BJ (cell line): ENCODE data around the gene ZFP36L2. TPM values are rescaled to one million over a fixed set of nuclear protein-coding genes. Genes with fewer than 3 reads are reported as not detected.

Source experiments
- CTCF ChIA-PET: fragments of 350-600 bp; formaldehyde crosslinking; extraction: SDS; loops from one replicate; lab custom pipeline; 2021; ENCODE audit warnings: antibody characterized with exemption, inconsistent platforms; lab: Yijun Ruan, JAX
- POLR2A ChIA-PET: fragments of 300-600 bp; sonication (Branson Sonifier 250); formaldehyde crosslinking; extraction: SDS; loops from one replicate; lab custom pipeline; 2021; ENCODE audit warnings: antibody characterized with exemption; lab: Charles Lee
- DNase-seq: peaks from one replicate; pipeline ENCODE4 v3.0.0-alpha.2; 2011; ENCODE audit warnings: low read depth
- H3K27me3 ChIP-seq: 2 replicates; pipeline ENCODE4 v1.6.0; 2011; ENCODE audit warnings: low read length; ENCODE audit not compliant: control insufficient read depth, insufficient read depth
- H3K36me3 ChIP-seq: 2 replicates; pipeline ENCODE4 v1.5.1; 2011; ENCODE audit warnings: low read length; ENCODE audit not compliant: control insufficient read depth, insufficient read depth
- H3K4me3 ChIP-seq: 2 replicates; pipeline ENCODE4 v1.5.1; 2011; ENCODE audit warnings: low read depth, mild to moderate bottlenecking, control low read depth, low read length
- polyA plus RNA-seq: library from polyadenylated mRNA; depleted of rRNA; stranded (reverse); fragments of >200 nt; gene quantifications from 2 replicates; pipeline ENCODE4 v1.2.3, GENCODE V29; 2011
- TF ChIP-seq, protein P1 (sequence below): IDR thresholded peaks from 2 replicates; pipeline ENCODE4 v1.5.1; 2011; ENCODE audit warnings: low read depth, mild to moderate bottlenecking, control low read depth, inconsistent platforms, low read length, moderate library complexity; ENCODE audit not compliant: insufficient read depth

The ZFP36L2 gene
- polyA plus RNA-seq, 1 experiment = 4.0 TPM

DNA sequence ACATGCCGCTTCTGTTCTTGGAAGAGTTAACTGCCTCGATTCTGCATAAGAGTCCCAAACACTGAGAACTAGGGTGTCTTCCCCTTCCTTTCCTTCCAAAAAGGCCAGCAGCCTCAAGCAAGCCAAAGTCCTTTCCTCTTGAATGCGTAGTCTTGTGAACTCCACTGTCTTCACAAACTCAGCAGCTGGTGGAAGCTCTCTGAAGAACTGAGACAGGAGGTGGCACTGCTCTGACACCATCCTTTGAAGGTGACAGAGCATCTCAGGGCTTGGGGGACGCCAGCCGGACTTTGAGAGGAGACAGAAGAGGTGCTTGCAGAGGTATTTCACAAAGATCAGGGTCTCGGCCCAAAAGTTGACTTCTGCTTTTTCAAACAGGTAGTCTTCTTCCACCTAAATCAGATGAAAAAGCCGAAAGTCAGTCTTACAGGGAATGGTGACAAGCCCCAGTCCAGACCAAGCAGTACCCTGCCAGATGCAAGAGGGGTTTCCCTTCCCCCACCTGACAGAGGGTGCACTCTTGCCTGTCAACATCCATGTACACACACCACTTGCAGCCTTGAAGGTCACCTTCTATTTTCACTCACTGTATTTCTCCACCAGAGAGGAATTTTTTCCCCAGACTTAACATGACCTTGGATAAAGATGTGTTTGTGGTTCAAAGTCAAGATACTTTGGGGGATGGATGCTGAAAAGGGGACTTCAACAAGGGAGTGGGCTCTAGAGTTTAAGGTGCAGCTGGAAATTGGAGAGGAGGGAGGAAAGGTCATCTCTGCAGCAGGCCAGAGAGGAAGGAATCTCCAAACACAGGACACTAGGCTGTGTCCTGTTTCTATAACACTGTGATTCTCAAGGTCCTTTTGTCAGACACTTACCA lies 4.8 kb upstream of the ZFP36L2 start:
- Histone ChIP-seq H3K4me3 (no peak overlapping the region), H3K27me3 (no peaks in the 10 kb centered on the region), H3K36me3 (no peaks in the 10 kb centered on the region; the same call in 1 of the 2 replicates)
- POLR2A ChIA-PET = no interaction called here
- CTCF ChIA-PET = interaction anchor here (2.9 to 4.9 kb wide), 3 partner anchors 9 to 404 kb away, joined by 12 to 31 read pairs (median 19); no protein-coding TSS in a partner anchor
- TF ChIP-seq, protein P1, sequence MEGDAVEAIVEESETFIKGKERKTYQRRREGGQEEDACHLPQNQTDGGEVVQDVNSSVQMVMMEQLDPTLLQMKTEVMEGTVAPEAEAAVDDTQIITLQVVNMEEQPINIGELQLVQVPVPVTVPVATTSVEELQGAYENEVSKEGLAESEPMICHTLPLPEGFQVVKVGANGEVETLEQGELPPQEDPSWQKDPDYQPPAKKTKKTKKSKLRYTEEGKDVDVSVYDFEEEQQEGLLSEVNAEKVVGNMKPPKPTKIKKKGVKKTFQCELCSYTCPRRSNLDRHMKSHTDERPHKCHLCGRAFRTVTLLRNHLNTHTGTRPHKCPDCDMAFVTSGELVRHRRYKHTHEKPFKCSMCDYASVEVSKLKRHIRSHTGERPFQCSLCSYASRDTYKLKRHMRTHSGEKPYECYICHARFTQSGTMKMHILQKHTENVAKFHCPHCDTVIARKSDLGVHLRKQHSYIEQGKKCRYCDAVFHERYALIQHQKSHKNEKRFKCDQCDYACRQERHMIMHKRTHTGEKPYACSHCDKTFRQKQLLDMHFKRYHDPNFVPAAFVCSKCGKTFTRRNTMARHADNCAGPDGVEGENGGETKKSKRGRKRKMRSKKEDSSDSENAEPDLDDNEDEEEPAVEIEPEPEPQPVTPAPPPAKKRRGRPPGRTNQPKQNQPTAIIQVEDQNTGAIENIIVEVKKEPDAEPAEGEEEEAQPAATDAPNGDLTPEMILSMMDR = no peak
- no peak for DNase-seq

DNA sequence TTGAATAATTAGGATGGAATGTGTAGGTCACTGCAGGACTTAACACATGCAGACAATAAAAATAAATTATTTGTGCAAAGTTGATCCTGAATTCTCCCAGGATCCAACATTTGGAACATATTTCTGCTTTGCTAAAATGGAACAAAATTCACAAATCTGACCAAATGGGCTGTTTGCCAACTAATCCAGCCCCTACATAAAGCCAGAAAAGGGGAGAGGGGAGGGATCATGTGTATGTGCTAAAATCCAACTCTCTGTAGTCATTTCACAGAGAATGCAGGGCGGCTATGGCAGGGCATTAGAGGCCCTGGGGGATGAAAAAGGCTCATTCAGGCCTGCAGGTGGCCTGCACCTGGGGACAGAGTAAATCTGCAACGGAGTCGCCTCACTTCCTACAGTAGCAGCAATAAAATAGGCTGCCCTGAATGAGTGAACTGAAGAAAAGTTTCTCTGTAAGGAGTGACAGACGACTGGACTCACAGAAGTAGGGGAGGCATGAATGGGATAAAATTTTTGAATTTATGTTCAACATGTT lies 4.0 kb upstream of the ZFP36L2 start:
- Histone ChIP-seq H3K4me3 (no peak overlapping the region), H3K27me3 (no peaks in the 10 kb centered on the region), H3K36me3 (peaks cover 5% of the 10 kb centered on the region)
- ChIA-PET POLR2A (no interaction called here), CTCF (interaction anchor here (0.8 to 4.9 kb wide), 17 partner anchors 10 to 403 kb away, joined by 3 to 66 read pairs (median 10); no protein-coding TSS in a partner anchor)
- TF ChIP-seq, protein P1 = no peak
- DNase-seq = no peak

DNA sequence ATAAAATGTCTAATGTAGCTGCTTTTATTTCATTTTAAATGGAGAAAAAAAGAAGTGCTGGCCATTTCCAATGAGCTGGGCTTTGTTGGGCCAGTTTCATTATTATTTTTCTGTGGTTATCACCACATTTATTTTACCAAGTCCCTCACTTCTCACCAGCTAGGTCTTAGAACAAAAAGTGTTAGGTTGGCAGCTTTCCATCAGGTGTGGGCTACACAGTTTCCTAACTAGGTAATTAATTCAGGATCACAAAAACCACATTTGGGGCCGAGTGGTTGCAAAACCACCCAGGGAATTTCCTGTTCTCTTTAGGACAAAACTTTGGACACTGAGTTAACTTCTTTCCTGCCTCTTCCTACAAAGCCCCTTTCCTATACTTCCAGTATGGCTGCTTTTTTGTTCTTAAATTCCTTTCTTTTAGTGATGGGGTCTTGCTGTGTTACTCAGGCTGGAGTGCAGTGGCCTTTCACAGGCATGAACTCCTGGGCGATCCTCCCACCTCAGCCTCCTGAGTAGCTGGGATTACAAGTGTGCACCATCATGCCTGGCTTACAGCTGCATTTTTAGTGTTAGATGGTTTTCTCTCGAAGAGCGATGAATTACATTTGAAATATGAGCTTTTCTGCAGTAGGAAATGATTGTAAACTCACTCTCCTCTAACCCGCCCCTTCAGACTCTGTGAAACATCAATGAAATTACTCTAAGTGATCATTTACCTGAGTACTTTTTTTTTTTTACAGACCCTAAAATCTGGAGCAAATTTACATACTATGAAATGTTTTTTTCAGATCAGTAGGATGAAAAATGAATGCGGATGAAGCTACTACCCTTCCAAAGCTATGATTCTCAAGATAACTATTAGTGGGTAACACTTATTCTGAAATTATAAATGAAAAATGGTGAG lies 2.6 kb upstream of the ZFP36L2 start:
- POLR2A ChIA-PET = no interaction called here
- TF ChIP-seq, protein P1 = no peak
- no peak for DNase-seq
- H3K4me3 ChIP-seq = no peak overlapping the region
- CTCF ChIA-PET = interaction anchor here (0.6 to 4.9 kb wide), 58 partner anchors 9 to 402 kb away, joined by 3 to 66 read pairs (median 4); no protein-coding TSS in a partner anchor
- peaks cover 14% of the 10 kb centered on the region for H3K36me3 ChIP-seq
- no peaks in the 10 kb centered on the region for H3K27me3 ChIP-seq

DNA sequence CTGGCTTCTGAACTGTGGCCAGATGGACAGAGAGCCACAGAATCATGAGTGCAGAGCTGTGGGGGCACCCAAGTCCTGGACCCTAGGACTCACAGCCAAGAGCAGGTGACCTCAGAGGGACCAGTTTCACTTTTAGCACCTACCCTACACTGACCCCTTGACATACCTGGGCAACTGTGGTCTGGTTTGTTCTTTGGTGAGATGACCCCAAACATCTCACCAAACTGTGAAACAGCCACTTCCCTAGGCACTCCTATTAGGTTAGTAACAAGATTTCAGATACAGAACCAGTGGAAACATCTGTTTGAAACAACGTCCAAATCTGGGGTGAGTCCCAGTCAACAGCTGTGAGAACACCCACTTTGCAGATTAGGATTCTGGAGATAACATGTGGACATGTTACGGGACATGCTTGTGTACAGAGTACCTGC lies 1.9 kb upstream of the ZFP36L2 start:
- no peaks in the 10 kb centered on the region for H3K27me3 ChIP-seq
- ChIA-PET CTCF (interaction anchor here (0.9 to 4.9 kb wide), 32 partner anchors 12 to 401 kb away, joined by 3 to 66 read pairs (median 6); no protein-coding TSS in a partner anchor), POLR2A (no interaction called here)
- TF ChIP-seq, protein P1 = no peak
- DNase-seq = no peak
- H3K36me3 ChIP-seq = peaks cover 17% of the 10 kb centered on the region
- H3K4me3 ChIP-seq = no peak overlapping the region
